Endothelial cell of umbilical vein (primary cell): ENCODE results near the gene JAKMIP1. TPM values are rescaled to one million over a fixed set of nuclear protein-coding genes. Genes with fewer than 3 reads are reported as not detected.

Experiments used
- BruUV-seq: library from RNA; stranded (reverse); fragments of 400-500 nt; replicated peaks from 2 replicates; lab custom pipeline; 2021; lab: Mats Ljungman, UMichigan
- CTCF ChIA-PET: fragments of 300-600, 350-600 bp; sonication (Branson Sonifier 250); formaldehyde crosslinking; loops from one replicate; lab custom pipeline; 2021; ENCODE audit warnings: antibody characterized with exemption, inconsistent platforms; lab: Charles Lee
- POLR2A ChIA-PET: fragments of 300-600, 350-600 bp; sonication (Branson Sonifier 250); formaldehyde crosslinking; loops from one replicate; lab custom pipeline; 2021; ENCODE audit warnings: antibody characterized with exemption, inconsistent platforms; lab: Charles Lee
- DNase-seq: peaks from one replicate; pipeline ENCODE4 v3.0.0-alpha.2; 2011; ENCODE audit warnings: low read depth, low spot score
- FAIRE-seq: peaks from 2 replicates; lab custom pipeline; 2011; peaks lifted over from hg19 to GRCh38; lab: Jason Lieb, UNC
- H2AFZ ChIP-seq: 2 replicates; pipeline ENCODE4 v1.6.0; 2012; ENCODE audit warnings: low read depth, low read length, control low read depth, inconsistent platforms
- H3K27ac ChIP-seq: 2 replicates; pipeline ENCODE4 v1.5.1; 2011; ENCODE audit warnings: low read depth, mild to moderate bottlenecking, control low read depth, low read length, moderate library complexity; ENCODE audit not compliant: insufficient read depth
- H3K27me3 ChIP-seq, 2 experiments: 2 replicates each; pipeline versions ENCODE4 v1.6.0 to v1.6.1; 2011; ENCODE audit warnings: low read length in 2 of 2, mixed read lengths in 1 of 2; ENCODE audit not compliant: control insufficient read depth in 2 of 2, insufficient read depth in 2 of 2
- H3K36me3 ChIP-seq, 2 experiments: 2 replicates in 1 of 2; 3 replicates in 1 of 2; pipeline ENCODE4 v1.5.1; 2011; ENCODE audit warnings: low read length in 2 of 2, mild to moderate bottlenecking in 1 of 2, moderate library complexity in 1 of 2; ENCODE audit not compliant: control insufficient read depth in 2 of 2, insufficient read depth in 2 of 2; ENCODE audit errors: extremely low read depth in 1 of 2
- H3K4me1 ChIP-seq: 3 replicates; pipeline ENCODE4 v1.5.1; 2011; ENCODE audit warnings: mild to moderate bottlenecking, low read length; ENCODE audit not compliant: control insufficient read depth, insufficient read depth; ENCODE audit errors: extremely low read depth
- H3K4me2 ChIP-seq: 2 replicates; pipeline ENCODE4 v1.6.1; 2011; ENCODE audit warnings: low read length, control low read depth, mixed read lengths; ENCODE audit not compliant: insufficient read depth
- H3K4me3 ChIP-seq, 3 experiments: fragments of 200-600 bp in 1 of 3; sonication (generic), shearing (Covaris generic) in 1 of 3; replicated peaks in 1 of 3; 2 replicates each; pipeline ENCODE4 v1.5.1; 2011 to 2016; ENCODE audit warnings: control low read depth in 3 of 3, low read length in 3 of 3, mild to moderate bottlenecking in 2 of 3, inconsistent platforms in 1 of 3, low read depth in 1 of 3, moderate library complexity in 1 of 3; ENCODE audit not compliant: insufficient read depth in 1 of 3
- H3K79me2 ChIP-seq: 2 replicates; pipeline ENCODE4 v1.6.0; 2012; ENCODE audit warnings: low read length, inconsistent platforms; ENCODE audit not compliant: control insufficient read depth, insufficient read depth
- H3K9ac ChIP-seq: replicated peaks from 2 replicates; pipeline ENCODE3; 2011; ENCODE audit warnings: low read length, control low read depth; ENCODE audit not compliant: insufficient read depth; ENCODE audit errors: extremely low read depth
- H3K9me1 ChIP-seq: replicated peaks from 3 replicates; pipeline ENCODE4 v1.6.0; 2011; ENCODE audit warnings: mild to moderate bottlenecking, low read length; ENCODE audit not compliant: control insufficient read depth, insufficient read depth; ENCODE audit errors: extremely low read depth
- H3K9me3 ChIP-seq: replicated peaks from 2 replicates; pipeline ENCODE4 v1.5.1; 2012; ENCODE audit warnings: low read length, inconsistent platforms; ENCODE audit not compliant: control insufficient read depth, insufficient read depth
- H4K20me1 ChIP-seq: replicated peaks from 2 replicates; pipeline ENCODE3; 2011; ENCODE audit warnings: mild to moderate bottlenecking, low read length; ENCODE audit not compliant: control insufficient read depth, insufficient read depth; ENCODE audit errors: extremely low read depth
- CTCF ChIP-seq, 2 donors: IDR thresholded peaks; 1 replicate in 1 of 2; 2 replicates in 1 of 2; pipeline ENCODE4 v1.5.1; 2011; ENCODE audit warnings: low read length in 2 of 2, mild to moderate bottlenecking in 2 of 2, moderate library complexity in 2 of 2, control low read depth in 1 of 2, inconsistent platforms in 1 of 2, low read depth in 1 of 2; ENCODE audit not compliant: insufficient read depth in 1 of 2; ENCODE audit errors: extremely low read depth in 1 of 2
- EZH2 ChIP-seq: IDR thresholded peaks from 2 replicates; pipeline ENCODE4 v1.6.1; 2012; ENCODE audit warnings: borderline replicate concordance, low read depth, mild to moderate bottlenecking, moderate library complexity, low read length, inconsistent platforms; ENCODE audit not compliant: severe bottlenecking
- FOS ChIP-seq: IDR thresholded peaks from 2 replicates; pipeline ENCODE4 v1.6.1; 2011; ENCODE audit warnings: mild to moderate bottlenecking, low read length, moderate library complexity, borderline replicate concordance; ENCODE audit not compliant: insufficient read depth
- GATA2 ChIP-seq: IDR thresholded peaks from 2 replicates; pipeline ENCODE4 v1.7.0; 2011; ENCODE audit warnings: low read depth, mild to moderate bottlenecking, moderate library complexity, mixed read lengths, low read length; ENCODE audit not compliant: insufficient read length, insufficient read depth
- JUN ChIP-seq: IDR thresholded peaks from 2 replicates; pipeline ENCODE4 v1.6.1; 2011; ENCODE audit warnings: borderline replicate concordance, low read depth; ENCODE audit not compliant: insufficient read length, insufficient read depth
- MAX ChIP-seq: IDR thresholded peaks from 2 replicates; pipeline ENCODE4 v1.6.1; 2011; ENCODE audit not compliant: insufficient read depth, insufficient read length
- MYC ChIP-seq: IDR thresholded peaks from one replicate; pipeline ENCODE4 v1.6.1; 2011; ENCODE audit warnings: mild to moderate bottlenecking, low read depth, low read length
- POLR2A ChIP-seq: IDR thresholded peaks from 2 replicates; pipeline ENCODE4 v1.6.1; 2012; ENCODE audit warnings: low read depth, mild to moderate bottlenecking, control low read depth, low read length
- POLR2AphosphoS5 ChIP-seq: IDR thresholded peaks from 2 replicates; pipeline ENCODE4 v1.6.1; 2012; ENCODE audit warnings: low read depth, mild to moderate bottlenecking, control low read depth, low read length, moderate library complexity; ENCODE audit not compliant: insufficient read depth
- dilution Hi-C: fragments of 300-500 bp; cut with MboI; formaldehyde crosslinking; loops from one replicate; pipeline ENCODE4 v1.15.0; 2019; ENCODE audit warnings: low sequenced_read_pairs; ENCODE audit not compliant: extremely low pct_ligation_motif_present
- intact Hi-C: fragments of 100-400 bp; cut with micrococcal nuclease; formaldehyde crosslinking; loops from one replicate; pipeline ENCODE4 v1.10.0; 2022
- polyA plus RNA-seq, 4 experiments: library from polyadenylated mRNA; depleted of rRNA in 3 of 4; stranded (reverse) in 3 of 4; unstranded in 1 of 4; fragments of >200 nt; gene quantifications; 2 replicates each; pipeline versions ENCODE4 v1.2.1 to v1.2.3, GENCODE V29; 2011 to 2012; ENCODE audit warnings: missing spikeins in 1 of 4
- total RNA-seq: library from RNA; stranded (reverse); gene quantifications from 2 replicates; pipeline ENCODE4 v1.2.3, GENCODE V29; 2021

JAKMIP1 gene
- total and polyA plus RNA-seq, 2 donors (not counting 3 experiments of a cell fraction or from before 2014, with no cell fraction given) = not detected

GRCh38 chr4:6042293-6043063 is 157.9 kb downstream of the JAKMIP1 start:
- Histone ChIP-seq H3K36me3 (no peaks in the 10 kb centered on the region), H3K27ac (no peak overlapping the region), H3K27me3 (no peaks in the 10 kb centered on the region), H3K4me2 (no peak overlapping the region), H3K4me1 (no peaks in the 10 kb centered on the region), H3K9me3 (no peaks in the 10 kb centered on the region), H3K4me3 (no peak overlapping the region), H2AFZ (no peak overlapping the region), H3K79me2 (no peaks in the 10 kb centered on the region), H4K20me1 (no peaks in the 10 kb centered on the region), H3K9ac (no peak overlapping the region), H3K9me1 (no peaks in the 10 kb centered on the region)
- no TSS peak for BruUV-seq
- CTCF ChIA-PET = no interaction called here
- intact Hi-C loops (no loop called here), dilution Hi-C loops (no loop called here)
- no peak for DNase-seq
- POLR2A ChIA-PET = no interaction called here
- TF ChIP-seq JUN (no peak), GATA2 (no peak), POLR2AphosphoS5 (no peak), FOS (no peak)
- FAIRE-seq = no peak

GRCh38 chr4:6041800-6042199 is 158.5 kb downstream of the JAKMIP1 start:
- no peak for TF ChIP-seq EZH2
- TF ChIP-seq MYC = no peak
- no peak for TF ChIP-seq MAX
- no peak for TF ChIP-seq JUN
- no peak for TF ChIP-seq POLR2A
- no peak for TF ChIP-seq CTCF (IDR thresholded peaks at IDR 0.05; ENCODE audit: extremely low read depth in 1 of 2, insufficient read depth in 1 of 2, low read depth in 1 of 2, low read length in 2 of 2)
- TF ChIP-seq POLR2AphosphoS5 = no peak
- TF ChIP-seq FOS = no peak
- TF ChIP-seq GATA2 = no peak
- H3K79me2 ChIP-seq = no peaks in the 10 kb centered on the region
- H3K9me1 ChIP-seq = no peaks in the 10 kb centered on the region
- no peak for DNase-seq
- no peak overlapping the region for H3K9ac ChIP-seq
- H3K4me1 ChIP-seq = no peaks in the 10 kb centered on the region
- H2AFZ ChIP-seq = no peak overlapping the region
- H3K4me3 ChIP-seq = no peak overlapping the region
- H3K27ac ChIP-seq = no peak overlapping the region
- CTCF ChIA-PET = no interaction called here
- no peak for FAIRE-seq
- BruUV-seq = no TSS peak
- POLR2A ChIA-PET = no interaction called here
- H3K9me3 ChIP-seq = no peaks in the 10 kb centered on the region
- H3K36me3 ChIP-seq = no peaks in the 10 kb centered on the region
- H3K27me3 ChIP-seq = no peaks in the 10 kb centered on the region
- no peak overlapping the region for H3K4me2 ChIP-seq
- H4K20me1 ChIP-seq = no peaks in the 10 kb centered on the region
- intact Hi-C loops (no loop called here), dilution Hi-C loops (no loop called here)
